HG03280 (cell line): ENCODE data around the gene ARHGAP40.

Experiments used
- ATAC-seq: cut with Tn5 transposase; IDR thresholded peaks from one replicate; pipeline ENCODE4 v1.9.1; 2021; ENCODE audit warnings: mild to moderate bottlenecking, moderate library complexity; ENCODE audit not compliant: unreplicated experiment

Gene ARHGAP40

GRCh38 chr20:38616457-38616856 lies 14.8 kb downstream of the ARHGAP40 start:
- no peak for ATAC-seq

DNA sequence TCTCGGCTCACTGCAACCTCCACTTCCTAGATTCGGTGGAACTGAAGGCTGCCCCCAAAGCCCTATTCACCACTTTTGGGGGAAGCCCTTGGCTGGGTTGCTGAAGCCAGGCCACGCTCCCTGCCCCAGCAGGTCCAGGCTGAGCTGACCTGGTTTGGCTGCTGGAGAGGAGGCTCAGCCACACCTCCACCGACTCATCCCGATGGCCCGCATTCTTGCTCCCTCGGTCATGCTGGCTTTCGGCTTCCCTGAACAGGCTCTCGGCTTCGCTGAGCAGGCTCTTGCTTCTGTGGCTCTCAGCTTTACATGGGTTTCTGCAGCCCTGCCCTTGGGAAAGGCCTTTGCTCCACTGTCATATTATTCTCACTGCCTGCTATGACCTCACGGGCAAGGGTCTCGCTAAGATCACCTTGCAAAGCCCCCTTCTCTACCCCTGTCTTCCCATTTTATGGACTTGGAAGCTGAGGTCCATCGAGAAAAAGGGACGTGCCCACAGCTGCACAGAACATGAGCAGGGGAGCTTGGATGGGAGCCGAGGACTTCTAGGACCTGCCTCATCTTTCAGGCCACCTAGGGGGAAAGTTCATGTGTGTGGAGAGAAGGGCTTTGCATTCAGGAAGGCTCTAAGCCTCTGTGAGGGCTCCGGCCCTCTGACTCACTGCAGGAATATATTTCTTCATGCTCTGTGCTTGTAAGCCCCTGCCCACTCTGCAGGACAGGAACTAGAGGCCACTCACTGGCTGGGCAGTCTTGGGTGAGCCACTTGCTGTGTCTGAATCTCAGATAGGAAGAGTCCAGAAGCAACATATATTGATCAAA lies 15.6 kb downstream of the ARHGAP40 start:
- no peak for ATAC-seq

DNA sequence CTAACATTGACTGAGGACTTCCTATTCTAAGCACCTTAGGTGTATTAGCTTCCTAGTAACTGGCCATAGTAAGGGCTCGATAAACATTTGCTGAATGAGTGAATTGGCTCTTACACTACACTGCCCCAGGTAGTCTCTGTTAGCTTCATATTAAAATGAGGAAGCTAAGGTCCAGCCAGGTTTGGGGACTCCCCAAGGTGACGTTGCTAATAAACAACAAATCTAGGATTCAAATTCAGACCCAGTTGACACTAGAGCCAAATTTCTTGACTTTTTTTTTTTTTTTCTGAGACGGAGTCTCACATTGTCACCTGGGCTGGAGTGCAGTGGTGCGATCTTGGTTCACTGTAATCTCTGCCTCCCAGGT lies 16.2 kb downstream of the ARHGAP40 start:
- ATAC-seq = no peak

- ATAC-seq = no peak
Measured at GRCh38 chr20:38620441-38620840, 18.8 kb downstream of the ARHGAP40 start.

DNA sequence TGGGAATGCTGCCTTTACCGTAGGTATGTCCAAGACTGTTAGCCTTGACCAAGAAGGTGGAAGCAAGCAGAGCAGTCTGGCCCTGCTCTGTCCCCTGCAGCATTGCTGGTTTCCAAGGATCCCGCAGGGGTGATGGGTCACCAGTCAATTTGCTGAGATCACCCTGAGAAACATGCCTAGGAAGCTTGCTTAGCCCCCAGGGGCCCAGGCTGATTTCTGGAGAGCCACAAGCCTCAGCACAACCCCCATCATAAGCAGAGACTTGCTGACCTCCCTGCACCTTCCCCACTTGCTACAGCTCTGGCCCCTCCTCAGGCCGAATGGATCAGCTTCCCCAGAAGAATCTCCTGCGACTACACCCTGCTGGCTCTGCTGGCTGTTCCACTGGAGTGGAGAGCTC lies 21.5 kb downstream of the ARHGAP40 start:
- ATAC-seq = no peak

GRCh38 chr20:38624084-38624483 lies 22.5 kb downstream of the ARHGAP40 start:
- no peak for ATAC-seq

DNA sequence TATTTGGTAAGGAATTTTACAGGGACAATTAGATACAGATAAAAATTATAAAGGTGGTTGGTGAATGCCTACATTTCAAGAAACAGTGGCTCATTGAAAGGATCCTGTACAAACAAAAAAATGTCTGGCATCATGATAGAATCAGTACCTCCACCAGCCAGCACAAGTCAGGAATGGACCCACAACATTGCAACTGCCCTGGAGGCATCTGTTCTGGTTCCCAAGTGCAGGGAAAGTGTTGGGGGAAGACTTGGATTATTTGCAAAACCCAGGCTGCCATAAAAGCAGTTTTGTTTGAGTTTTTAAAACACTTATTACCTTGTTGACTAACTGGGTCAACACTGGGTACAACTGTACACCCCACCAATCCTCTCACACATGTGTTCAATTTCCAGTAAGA lies 24.3 kb downstream of the ARHGAP40 start:
- no peak for ATAC-seq

DNA sequence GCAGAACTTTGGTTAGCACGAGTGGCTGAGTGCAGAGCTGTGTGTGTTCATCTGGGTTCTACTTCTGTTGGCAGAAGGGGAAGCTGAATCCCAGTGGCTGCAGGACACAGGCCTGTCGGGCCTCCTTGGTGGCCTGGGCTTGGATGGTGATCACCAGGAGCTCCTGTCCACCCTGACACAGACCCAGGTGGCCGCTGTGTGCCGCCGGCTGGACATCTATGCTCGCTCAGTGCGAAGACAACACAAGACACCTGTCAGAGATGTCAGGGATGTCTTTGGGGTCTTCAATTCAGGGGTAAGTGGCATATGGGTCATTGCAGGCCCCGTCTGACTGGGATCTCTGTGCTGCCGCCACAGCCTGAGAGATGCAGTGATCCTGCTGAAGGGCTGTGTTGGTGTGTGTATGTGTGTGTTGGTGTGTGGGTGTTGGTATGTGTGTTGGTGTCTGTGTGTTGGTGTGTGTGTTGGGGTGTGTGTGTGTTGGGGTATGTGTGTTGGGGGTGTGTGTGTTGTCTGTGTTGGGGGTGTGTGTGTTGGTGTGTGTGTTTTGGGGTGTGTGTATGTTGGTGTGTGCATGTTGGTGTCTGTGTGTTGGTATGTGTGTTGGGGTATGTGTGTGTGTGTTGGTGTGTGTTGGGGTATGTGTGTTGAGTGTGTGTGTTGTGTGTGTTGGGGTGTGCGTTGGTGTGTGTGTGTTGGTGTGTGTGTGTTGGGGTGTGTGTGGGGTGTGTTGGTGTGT lies 25.5 kb downstream of the ARHGAP40 start:
- ATAC-seq = no peak

DNA sequence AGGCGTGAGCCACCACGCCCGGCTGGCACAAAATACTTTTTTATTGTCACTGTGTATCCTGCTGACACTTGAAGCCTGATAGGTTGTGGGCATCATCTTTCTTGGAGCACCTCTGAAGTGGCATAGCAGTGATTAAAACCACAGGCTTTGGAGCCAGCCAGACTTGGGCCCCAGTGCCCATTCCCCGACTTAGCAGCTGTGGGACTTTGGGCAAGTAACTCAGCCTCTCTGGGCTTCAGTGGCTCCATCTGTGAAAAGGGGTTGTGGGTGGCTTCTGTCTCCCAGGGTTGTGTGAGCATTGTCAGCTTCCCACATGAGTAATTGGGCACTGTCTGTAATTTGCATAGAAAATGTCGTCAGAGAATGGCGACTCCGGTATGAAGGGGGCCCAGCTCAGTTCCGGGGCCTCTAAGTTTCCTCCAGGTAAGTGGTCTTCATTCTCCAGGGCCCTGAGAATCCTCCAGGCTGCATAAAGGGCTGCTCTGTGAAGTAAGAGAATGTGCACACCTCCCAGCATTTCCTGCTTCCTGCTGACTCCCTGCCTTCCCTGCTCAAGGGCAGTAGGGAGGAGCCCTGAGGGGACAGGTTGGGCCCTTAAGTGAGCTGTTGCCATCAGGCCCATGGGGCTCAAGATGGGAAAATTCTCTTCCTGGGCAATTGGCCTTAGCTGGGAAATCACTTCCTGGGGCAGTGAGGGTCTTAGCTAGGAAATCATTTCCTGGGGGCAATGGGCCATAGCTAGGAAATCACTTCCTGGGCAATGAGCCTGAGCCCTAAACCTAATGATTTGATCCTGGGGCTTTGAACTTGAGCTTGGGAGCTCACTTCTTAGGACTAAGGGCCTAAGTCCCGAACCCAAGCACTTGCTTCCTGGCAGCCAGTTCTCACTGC lies 27.2 kb downstream of the ARHGAP40 start:
- no peak for ATAC-seq

GRCh38 chr20:38629979-38630378 lies 28.4 kb downstream of the ARHGAP40 start:
- ATAC-seq = no peak

GRCh38 chr20:38630727-38631126 lies 29.1 kb downstream of the ARHGAP40 start:
- no peak for ATAC-seq

GRCh38 chr20:38631155-38632022 lies 29.8 kb downstream of the ARHGAP40 start:
- no peak for ATAC-seq

GRCh38 chr20:38633577-38634093 lies 32.0 kb downstream of the ARHGAP40 start:
- no peak for ATAC-seq

DNA sequence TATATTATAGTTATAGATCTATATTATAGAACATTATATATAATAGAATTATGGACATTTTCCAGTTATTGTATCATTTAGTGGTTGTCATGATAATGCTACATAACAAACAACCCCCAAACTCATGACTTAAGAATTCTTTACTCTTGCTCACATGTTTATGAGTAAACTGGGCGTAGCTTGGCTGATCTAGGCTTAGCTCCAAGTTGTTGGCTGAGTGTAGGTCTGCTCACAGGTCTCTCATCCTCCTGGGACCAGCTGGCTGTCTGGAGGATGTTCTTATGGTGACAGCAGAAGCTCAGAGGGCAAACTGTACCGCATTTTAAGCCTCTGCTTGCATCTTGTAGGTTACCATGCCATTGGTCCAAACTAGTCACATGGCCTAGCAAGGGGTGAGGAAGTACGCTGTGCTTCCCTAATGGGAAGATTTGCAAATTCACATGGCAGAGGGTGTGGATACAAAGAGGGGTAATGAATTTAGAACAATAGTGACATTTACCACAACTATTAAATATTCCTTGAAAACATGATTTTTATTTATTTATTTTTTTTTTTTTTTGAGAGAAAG lies 34.2 kb downstream of the ARHGAP40 start:
- ATAC-seq = no peak

DNA sequence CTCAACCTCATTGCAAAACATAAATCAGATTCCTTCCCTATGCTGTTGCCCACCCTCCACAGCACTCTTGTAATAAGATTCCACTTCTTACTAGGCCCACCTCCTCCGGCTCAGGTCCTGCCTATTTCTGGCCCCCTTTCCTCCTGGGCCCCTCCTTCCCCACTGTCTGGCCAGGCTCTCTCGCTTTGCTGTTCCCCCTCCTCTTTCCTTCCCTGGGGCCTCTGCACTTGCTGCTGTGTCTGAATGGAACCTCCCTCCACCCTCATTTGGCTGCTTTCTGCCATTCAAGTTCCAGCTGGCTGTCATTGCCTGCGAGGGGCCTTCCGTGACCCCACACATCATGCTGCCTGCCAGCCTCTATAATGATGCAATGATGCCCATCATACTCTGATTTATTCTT lies 38.9 kb downstream of the ARHGAP40 start:
- no peak for ATAC-seq

GRCh38 chr20:38642498-38642897 lies 40.9 kb downstream of the ARHGAP40 start:
- ATAC-seq = no peak

DNA sequence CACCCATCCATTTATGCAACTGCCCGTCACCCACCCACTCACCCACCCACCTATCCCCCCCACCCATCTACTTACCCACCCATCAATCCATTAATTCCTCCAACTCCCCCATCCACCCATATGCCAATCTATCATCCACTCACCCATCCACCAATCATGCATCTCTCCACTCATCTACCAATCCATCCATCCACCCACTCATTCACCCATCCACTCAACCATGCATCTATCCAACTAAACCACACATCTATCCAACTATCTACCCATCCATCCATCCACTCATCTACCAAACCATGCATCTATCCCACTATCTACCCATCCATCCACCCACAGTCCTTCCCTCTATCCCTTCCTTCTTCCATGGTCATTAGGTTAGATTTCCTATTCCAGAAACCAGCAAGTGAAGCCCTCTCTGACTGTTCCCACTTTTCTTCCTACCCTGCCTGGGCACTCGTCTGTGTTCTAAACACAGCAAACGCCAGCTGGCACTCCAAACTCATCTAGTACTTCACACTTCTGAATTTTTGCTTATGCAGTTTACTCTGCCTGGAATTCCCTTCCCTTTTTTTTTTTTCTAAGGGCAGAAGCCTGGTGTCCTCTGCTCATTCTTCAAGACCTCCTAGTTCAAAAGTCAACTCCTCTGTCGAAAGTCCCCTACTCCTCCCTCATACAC lies 43.1 kb downstream of the ARHGAP40 start:
- ATAC-seq = no peak

GRCh38 chr20:38645351-38645750 lies 43.7 kb downstream of the ARHGAP40 start:
- ATAC-seq = no peak
